NCI-H2227 treated with DMSO at 0.1 percent for 48 hours (cell line): ENCODE measurements around the gene TMEM131L.
"Not testable (repeated sequence)": the region's sequence is repeated elsewhere in the genome, so short reads cannot be mapped to it uniquely, and the experiment has no call there.

Experiments used
- DNase-seq: peaks from one replicate; lab custom pipeline; 2025; lab: John Stamatoyannopoulos, UW

TMEM131L gene

DNA sequence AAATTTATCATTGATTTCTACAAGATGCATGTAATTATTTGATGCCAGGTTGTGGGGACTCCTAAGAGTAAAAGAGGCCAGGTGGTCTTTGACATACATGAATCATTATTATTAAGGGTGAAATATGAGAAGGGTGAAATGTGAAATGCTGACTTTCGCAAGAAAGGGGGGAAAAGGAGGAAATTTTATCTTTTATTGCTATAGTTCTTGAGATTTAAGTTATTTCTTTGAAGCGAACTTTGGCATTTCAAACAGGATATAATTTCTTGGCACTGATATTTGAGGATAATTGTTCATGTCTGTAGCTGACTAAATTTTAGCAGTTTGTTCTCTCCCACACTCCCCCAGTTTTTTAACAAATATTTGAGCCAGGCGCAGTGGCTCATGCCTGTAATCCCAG lies 80.1 kb downstream of the TMEM131L start:
- no peak for DNase-seq

DNA sequence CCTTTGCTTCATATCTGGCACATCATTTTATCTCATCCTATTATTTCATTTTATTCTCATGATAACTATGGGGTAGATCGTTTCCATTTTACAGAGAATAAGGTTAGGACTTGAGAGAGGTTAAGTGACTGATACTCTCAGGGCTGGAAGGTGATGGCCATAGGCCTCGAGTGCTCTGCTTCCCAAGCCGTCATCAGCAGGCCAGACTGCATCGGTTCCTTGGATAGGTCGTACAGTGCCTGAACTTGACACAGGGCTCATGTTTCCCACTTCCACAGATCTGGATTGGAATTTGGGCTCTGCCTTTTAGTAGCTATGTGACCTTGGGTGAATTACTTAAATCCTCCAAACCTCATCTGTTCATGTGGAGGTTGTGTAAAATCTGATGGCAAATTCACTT lies 81.4 kb downstream of the TMEM131L start:
- DNase-seq = no peak

DNA sequence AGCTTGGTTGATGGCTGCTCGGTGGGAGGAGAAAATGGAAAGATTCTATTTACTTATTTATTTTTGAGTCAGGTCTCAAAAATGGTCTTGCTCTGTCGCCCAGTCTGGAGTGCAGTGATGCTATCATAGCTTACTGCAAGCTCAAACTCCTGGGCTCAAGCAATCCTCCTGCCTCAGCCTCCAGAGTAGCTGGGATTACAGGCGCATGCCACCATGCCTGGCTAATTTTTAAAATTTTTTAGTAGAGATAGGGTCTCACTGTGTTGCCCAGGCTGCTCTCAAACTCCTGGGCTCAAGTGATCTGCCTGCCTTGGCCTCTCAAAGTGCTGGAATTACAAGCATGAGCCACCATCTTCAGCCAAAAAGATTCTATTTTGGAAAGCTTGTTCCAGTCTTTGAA lies 82.7 kb downstream of the TMEM131L start:
- DNase-seq = not testable (repeated sequence)

DNA sequence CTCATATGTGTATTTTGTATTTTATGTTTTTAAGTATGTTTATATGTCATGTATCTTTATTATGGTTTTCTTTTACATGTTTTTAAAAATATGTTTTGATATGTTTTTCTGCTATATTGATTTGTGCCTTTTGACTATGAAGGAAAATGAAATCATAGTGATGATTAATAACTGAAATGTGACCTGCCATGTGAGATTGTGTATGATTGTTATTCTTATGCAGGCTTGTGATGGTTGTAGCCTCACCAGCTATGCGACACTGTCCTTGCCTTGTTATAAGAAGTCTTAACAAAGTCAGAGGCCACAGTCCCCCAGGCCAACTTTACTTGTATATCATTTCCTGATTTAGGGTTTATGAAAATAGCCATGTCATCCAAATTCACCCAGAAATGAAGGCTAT lies 83.2 kb downstream of the TMEM131L start:
- no peak for DNase-seq

DNA sequence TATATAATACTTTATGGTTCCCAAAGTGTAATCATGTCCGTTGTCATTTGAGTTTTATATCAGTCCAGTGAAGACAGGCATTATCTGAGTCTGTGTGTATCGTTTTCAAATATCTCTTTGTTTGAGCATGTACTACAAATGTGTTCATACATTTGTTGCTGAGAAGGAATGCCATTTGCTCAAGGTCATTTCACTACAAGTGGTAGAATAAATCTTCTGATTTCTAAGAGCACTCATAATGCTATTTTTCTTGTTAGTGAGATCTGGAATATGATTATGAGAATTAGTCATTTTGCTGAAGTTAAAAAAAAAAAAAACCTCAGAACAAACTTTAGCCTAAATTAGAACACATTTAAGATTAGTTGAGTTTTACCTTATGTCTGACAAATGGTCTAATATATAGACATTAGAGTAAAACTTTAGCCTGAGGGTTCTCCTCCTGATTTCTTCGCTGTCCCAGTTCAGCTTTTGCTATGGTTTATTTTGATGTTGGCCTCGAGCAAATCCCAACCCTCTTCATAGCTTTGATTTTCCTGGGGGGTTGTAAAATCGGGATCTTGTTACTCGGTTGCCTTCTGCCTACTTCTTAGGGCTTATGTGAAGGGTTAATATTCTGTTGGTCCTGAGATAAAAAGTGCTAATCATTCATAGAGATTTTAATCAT lies 87.1 kb downstream of the TMEM131L start:
- no peak for DNase-seq

DNA sequence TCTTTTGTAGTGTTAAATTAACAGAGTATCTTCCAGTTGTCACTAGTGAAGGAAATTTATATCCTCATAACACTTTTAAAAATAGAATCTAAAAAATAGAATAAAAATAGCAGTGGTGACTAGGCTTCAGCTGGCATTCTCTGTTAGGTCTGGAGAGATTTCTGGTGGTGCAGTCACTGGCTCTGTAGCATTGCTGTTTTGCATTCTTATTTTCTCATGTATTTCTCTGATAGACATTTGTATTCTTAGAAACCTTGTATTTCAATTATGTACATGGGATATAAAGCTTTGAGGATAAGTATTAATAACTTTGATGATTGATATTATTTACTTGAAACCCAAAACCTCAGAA lies 87.6 kb downstream of the TMEM131L start:
- no peak for DNase-seq

DNA sequence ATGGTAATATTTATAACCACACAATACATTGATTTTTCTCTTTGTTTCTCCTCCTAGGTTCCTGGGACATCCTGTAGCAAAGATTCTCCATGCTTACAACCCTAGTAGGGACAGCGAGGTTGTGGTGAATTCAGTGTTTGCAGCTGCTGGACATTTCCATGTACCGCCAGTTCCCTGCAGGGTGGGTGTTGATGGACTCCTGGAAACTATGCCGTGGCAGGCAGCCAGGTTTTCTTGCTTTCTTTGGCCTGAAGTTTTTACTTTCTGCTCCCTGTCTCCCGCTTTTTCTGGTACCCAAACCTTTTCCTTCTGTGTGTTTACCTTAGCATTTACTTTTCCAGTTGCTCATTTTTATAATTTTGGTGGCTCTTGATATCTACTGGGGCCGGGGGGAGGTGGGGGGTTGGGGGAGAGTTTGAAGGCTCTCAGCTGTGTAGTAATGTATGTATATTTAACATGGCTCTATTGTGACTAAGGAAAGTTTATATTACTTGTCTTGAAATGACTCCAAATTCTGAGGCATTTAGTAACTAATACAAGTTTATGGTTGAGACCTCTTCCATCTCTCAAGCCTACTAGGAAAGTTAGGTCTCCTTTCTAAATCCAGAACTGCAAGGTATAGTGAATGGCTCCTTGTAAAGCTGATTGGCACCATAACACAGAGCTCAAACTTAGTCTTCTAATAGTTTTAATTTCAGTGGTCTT lies 89.7 kb downstream of the TMEM131L start:
- DNase-seq = no peak

DNA sequence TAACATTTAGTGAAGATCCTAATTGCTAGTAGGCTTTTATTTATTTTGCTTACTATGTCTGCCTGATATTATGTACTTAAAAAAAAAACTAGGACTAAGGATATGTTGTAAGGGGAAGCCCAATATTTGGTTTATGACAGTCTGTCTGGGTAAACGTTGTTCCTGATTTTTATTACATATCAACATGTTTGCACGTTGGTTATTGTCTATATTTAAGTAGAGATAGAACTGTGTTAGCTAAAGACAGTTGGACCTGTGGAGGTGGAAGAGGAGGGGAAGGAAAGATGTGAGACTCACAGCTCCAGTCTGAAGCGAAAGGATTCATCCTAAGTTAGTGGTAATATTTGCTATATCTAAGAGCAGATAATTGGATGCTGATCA lies 90.3 kb downstream of the TMEM131L start:
- no peak for DNase-seq

DNA sequence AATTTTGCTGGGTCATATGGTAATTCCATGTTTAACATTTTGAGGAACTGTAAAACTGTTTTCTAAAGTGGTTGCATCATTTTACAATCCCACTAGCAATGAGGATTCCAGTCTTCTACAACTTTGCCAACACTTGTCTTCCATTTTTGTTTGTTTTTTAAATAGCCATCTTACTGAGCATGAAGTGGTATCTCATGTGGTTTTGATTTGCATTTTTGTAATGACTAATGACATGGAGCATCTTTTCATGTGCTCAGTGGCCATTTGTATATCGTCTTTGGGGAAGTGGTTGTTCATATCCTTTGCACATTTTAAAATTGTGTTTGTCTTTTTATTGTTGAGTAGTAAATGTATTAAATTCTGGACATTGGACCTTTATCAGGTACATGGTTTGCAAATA lies 94.7 kb downstream of the TMEM131L start:
- DNase-seq = no peak

DNA sequence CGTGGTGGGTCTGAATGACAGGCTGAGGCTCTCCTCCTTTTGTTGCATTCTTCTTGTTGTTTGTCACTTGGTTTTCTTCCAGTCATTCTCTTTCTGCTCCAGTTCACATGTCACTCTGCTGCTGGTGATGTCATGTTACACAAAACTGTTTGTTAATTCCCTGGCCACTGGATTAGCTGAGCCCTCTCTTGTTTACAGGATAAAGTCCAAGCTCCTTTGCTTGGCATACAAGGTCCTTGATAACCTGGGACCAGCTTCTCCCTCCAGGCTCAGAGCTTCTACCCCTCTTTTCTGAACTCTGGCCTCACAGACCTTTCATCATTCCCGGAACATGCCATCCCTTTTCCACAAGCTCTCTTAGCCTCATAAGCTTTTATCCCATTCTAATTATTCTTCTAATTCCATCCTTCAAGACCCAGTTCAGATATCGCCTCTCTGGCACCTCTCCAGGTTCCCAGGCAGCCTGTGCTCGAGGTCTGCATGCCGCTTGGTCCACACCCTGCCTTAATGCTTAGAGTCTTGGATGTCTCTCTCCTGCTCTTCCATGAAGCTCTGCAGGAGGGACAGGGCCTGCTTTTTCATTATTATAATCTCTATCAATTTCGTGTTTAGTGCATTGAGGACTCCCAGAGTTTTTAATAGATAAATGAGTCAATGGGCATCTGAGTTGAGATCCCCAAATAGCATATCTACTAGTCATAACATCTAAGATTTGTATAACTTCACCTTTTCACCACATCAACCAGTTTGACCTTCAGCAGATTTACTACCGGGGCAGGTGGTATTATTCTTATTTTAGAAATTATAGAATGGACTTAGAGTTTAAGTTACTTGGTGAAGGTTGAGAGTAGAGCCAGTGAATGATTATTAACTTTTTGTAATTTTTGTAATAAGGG lies 98.7 kb downstream of the TMEM131L start:
- no peak for DNase-seq

DNA sequence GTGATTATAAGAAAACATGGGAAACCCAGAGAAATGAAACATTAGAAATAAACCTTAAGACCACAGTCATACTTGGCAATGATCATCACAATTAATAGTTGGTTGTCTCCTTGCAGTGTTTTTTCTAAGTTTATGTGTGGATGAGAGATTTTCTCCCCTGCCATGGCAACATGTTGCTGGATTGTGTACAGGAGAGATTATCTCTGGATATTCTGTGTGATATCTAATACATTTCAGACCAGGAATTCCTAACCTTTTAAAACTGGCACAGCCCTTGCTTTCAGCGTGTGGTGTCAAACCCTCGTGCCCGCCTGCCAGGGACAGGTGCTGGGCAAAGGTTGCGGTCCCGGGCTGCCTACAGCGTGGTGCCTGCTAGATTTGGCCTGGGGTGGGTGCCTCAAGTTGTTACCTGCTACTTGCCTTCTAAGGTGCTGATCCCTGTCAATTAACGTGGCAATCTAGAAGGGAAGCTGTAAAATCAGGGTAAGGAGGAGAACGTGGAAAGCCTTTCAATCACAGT lies 100.5 kb downstream of the TMEM131L start:
- no peak for DNase-seq

DNA sequence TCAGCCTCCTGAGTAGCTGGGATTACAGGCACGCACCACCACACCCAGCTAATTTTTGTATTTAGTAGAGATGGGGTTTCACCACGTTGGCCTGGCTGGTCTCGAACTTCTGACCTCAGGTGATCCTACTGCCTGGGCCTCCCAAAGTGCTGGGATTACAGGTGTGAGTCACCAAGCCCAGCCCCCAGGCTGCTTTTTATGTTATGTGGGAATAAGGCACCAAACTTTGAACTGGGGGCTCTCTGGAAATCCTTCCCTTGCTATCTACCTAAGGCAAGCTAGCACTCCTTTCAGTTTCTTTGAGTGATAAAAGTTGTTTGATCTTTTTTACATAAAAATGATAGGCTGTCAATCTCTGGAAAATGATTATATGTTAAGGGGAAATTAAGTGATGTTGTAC lies 101.5 kb downstream of the TMEM131L start:
- DNase-seq = not testable (repeated sequence)

DNA sequence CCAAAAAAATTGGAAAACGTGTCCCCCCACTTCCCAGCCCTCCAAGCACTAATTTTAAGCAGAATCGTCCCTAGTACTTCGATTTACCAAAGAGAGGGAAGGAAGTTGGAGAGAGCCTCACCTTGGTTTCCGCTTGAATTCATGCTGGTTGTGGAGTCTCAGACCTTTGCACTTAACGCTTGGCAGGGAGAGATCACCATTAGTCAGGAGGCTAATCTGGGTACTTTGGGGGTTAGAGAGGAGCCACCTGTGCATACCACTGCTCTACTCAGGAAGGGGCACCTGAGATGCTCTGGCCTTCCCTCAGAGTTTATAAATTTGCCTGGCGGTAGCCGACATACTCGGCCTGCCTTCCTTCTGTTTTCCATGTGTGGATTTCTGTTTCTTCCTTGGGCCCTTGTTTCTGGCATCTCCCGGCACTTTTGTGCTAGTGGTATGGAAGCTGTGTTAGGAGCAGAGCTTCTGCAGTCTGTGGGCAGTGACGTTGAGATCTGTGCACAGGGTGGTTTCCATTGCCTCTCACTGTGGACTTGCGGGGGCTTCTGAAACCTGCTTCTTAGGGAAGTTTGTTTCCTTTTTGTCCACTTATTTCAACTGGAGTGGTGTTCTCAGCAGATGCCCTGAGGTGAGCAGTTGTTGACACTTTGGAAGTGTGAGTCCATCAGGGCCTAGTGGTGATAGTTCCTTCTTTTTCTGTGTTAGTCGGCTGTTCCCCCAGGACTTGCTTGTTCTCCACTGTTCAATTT lies 104.2 kb downstream of the TMEM131L start:
- DNase-seq = no peak

DNA sequence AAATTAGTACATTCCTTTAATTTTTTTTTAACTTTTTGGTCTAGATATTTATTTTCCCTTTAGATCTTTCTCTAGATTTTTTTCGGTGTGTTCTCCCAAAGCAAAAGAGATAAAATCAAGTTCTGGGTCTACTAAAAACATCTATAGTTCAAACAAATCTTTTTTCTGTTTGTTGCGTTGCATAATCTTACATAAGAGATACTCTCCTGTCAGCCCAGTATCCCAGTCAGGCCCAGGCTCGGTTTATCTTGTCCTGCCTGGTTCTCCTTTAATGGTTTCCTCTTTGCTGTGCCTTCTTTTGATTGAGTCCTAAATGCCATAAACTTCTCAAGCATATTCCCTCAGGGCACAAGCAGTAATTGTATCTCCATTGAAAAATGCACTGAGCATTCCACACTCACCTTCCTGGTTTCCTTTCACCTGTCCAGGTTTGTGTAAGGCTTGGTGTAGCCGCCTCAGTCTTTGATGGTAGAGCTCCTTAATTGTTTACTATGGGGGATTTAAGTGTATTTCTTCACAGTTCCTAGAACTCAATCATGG lies 104.9 kb downstream of the TMEM131L start:
- no peak for DNase-seq

DNA sequence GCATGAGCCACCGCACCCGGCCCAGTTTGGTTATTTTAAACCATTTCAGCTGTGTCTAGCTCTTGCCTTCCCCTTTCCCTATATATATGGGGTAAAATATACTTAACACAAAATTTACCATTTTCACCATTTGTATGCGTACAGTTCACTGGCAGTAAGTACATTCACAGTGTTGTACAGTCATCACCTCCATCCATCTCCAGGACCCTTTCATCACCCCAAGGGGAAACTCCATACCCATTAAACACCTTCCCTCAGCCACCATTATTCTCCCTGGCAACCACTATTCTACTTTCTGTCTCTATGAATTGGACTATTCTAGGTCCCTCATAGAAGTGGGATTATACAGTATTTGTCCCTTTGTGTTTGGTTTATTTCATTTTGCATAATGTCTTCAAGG lies 106.4 kb downstream of the TMEM131L start:
- DNase-seq = no peak

DNA sequence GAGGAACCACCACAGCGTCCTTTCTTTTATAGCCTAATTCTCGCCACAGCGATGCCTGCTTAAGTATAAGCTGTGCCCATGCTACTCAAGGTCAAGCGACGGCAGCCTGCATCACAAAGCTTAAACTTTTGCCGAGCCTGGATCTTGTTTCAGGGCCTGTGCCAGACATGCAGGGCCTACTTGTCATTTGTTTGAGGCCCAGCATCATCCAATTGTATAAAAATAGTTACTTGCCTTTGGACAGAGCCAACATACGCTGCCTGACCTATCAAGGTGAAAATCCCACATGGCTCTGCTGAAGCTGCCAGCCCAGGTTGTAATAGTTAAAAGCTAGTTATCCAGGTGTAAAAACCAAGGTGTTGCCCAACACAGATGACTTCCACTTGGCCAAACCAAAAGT lies 107.1 kb downstream of the TMEM131L start:
- DNase-seq = no peak

DNA sequence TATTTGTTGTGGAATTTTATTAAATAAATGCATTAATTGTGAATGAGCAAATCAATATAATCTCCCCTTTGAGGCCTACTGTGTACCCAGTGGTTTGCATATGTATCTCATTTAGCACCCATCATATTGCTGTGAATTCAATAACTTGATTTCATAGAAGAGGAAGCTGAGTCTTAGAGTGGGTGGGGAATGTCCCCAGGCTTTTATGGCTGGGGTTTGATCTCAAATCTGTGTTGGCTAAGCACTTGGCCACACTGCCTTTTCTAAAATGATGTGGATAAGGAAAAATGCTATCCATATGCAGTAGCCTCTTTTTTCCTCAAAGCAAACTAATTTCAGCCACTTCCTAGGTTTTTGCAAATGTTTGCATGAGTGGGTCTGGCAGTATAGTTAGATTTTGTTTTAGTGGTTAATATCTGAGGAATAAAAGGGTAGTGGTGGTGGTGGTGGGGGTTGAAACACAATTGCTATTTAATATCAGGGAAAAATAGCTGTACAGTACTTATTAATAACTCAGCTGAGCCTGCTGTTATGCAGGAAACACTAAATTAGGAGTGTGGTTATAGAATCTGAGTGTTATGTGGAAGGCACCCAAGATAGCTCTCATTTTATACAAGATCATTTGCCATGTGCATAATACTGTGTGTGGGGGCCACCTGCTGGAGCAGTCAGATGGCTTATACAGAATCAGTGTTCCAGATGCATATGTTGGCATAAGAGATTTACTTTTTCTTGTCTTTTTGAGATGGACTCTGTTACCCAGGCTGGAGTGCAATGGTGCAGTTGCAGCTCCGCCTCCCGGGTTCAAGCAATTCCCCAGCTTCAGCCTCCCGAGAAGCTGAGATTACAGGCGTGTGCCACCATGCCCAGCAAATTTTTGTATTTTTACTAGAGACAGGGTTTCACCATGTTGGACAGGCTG lies 108.0 kb downstream of the TMEM131L start:
- DNase-seq = no peak

DNA sequence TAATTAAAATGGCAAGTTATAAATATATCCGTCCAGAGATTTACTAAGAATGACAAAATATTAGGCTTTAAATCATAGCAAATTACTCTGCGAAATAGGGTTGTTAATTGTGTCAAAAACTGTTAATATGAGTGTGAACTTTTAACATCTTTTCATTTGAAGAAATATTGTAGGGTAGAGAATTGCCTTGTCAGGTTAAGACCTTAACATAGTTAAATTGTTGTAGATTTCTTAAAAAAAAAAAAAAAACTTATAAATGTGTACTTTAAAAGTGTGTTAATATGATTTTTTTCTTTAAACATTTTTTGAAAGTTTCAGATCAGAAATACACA lies 110.2 kb downstream of the TMEM131L start:
- no peak for DNase-seq

DNA sequence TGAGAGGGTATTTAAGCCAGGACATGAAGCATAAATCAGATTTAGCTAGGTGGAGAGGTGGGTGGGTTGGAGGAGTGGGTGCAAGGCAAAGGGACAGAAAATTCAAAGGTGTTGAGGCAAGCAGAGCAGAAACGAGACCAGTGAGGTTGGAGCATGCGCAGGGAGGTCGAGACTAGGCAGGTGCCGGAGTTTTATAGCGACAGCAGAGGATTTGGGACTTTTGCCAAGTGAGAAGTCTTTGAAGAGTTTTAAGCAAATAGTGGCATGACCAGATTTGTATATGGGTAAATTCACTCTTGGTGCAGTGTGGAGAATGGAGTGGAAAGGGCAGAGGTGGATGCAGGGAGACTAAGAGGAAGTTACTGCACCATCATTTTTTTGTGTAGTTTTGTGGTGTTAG lies 110.9 kb downstream of the TMEM131L start:
- no peak for DNase-seq

DNA sequence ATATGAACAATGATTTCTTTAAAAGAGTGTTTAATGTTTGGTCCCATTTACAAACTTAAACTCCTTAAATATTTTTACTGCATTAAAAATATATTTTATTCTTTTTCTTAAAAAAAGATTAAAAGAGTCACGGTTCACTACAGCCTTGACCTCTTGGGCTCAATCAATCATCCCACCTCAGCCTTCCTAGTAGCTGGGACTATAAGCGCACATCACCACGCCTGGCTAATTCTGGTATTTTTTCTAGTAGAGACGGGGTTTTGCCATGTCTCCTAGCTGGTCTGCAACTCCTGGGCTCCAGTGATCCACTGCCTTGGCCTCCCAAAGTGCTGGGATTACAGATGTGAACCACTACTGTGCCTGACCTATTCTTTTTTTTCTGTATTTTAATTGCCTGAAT lies 113.2 kb downstream of the TMEM131L start:
- DNase-seq = no peak

DNA sequence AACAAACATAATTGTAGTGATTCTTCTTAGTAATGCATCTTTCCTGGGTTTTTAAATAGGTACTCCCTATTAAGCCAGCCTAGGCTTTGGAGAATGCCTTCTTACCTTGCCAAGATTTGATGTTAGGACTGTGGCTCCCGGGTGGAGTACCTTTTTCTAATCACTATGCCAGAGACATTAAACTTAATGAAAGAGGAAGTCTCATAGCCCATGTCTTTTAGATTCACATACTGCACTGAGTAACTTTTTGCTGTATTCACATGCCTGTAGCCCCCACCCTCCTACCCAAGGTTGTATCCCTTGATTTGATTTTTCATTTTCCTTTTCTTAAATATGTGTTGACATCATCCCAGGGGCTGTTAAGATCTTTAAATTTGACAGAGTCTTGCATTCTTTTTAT lies 113.7 kb downstream of the TMEM131L start:
- DNase-seq = no peak
